Neural progenitor cell (in vitro differentiated cells): ENCODE results near the gene KIAA1217. TPM values are rescaled to one million over a fixed set of nuclear protein-coding genes. Genes with fewer than 3 reads are reported as not detected.

ENCODE experiments used
- DNase-seq: peaks from one replicate; pipeline ENCODE4 v3.0.0-alpha.2; 2016; ENCODE audit warnings: low spot score
- H2AFZ ChIP-seq: fragments of 200-600 bp; sonication (generic); replicated peaks from 2 replicates; pipeline ENCODE4 v1.6.1; 2016; ENCODE audit warnings: antibody characterized with exemption
- H3F3A ChIP-seq: fragments of 200-600 bp; sonication (generic); 2 replicates; pipeline ENCODE4 v1.6.1; 2016; ENCODE audit warnings: antibody characterized with exemption, low read depth
- H3K27ac ChIP-seq: fragments of 200-600 bp; sonication (generic); 2 replicates; pipeline ENCODE4 v1.5.1; 2016; ENCODE audit warnings: mild to moderate bottlenecking
- H3K27me3 ChIP-seq: fragments of 200-600 bp; sonication (generic); 2 replicates; pipeline ENCODE4 v1.6.1; 2016; ENCODE audit warnings: mild to moderate bottlenecking, moderate library complexity
- H3K36me3 ChIP-seq: fragments of 200-600 bp; sonication (generic); 2 replicates; pipeline ENCODE4 v1.5.1; 2016
- H3K4me1 ChIP-seq: fragments of 200-600 bp; sonication (generic); 2 replicates; pipeline ENCODE4 v1.6.1; 2016; ENCODE audit warnings: mixed run types
- H3K4me2 ChIP-seq: fragments of 200-600 bp; sonication (generic); 2 replicates; pipeline ENCODE4 v1.6.1; 2016
- H3K4me3 ChIP-seq: fragments of 200-600 bp; sonication (generic); 2 replicates; pipeline ENCODE4 v1.5.1; 2016
- H3K79me2 ChIP-seq: fragments of 200-600 bp; sonication (generic); 2 replicates; pipeline ENCODE4 v1.6.1; 2016; ENCODE audit warnings: low read depth
- H3K9ac ChIP-seq: fragments of 200-600 bp; sonication (generic); 2 replicates; pipeline ENCODE4 v1.6.1; 2016
- H3K9me3 ChIP-seq: fragments of 200-600 bp; sonication (generic); 2 replicates; pipeline ENCODE4 v1.5.1; 2016; ENCODE audit warnings: low read depth
- H4K20me1 ChIP-seq: fragments of 200-600 bp; sonication (generic); 2 replicates; pipeline ENCODE4 v1.6.1; 2016; ENCODE audit warnings: low read depth
- H3K27ac Mint-ChIP-seq: 3 replicates; pipeline ENCODE4 v1.8.0; 2021; ENCODE audit warnings: mixed read lengths
- H3K27me3 Mint-ChIP-seq: 2 replicates; pipeline ENCODE4 v1.8.0; 2022; ENCODE audit warnings: low read depth, mild to moderate bottlenecking, inconsistent platforms, moderate library complexity, mixed read lengths; ENCODE audit not compliant: insufficient read depth
- H3K36me3 Mint-ChIP-seq: 3 replicates; pipeline ENCODE4 v1.8.0; 2021; ENCODE audit warnings: mixed read lengths
- H3K4me1 Mint-ChIP-seq: 3 replicates; pipeline ENCODE4 v1.8.0; 2021; ENCODE audit warnings: mixed read lengths
- H3K4me3 Mint-ChIP-seq: 3 replicates; pipeline ENCODE4 v1.8.0; 2021; ENCODE audit warnings: mild to moderate bottlenecking, moderate library complexity, mixed read lengths
- H3K9me3 Mint-ChIP-seq: 3 replicates; pipeline ENCODE4 v1.8.0; 2020; ENCODE audit warnings: mixed read lengths
- CTCF ChIP-seq: fragments of 200-600 bp; sonication (generic); IDR thresholded peaks from 2 replicates; pipeline ENCODE4 v1.5.1; 2017; ENCODE audit warnings: antibody characterized with exemption, mild to moderate bottlenecking
- EZH2 ChIP-seq: fragments of 200-600 bp; sonication (generic); IDR thresholded peaks from 2 replicates; pipeline ENCODE4 v1.6.1; 2017; ENCODE audit warnings: antibody characterized with exemption, mild to moderate bottlenecking, moderate library complexity
- EZH2phosphoT487 ChIP-seq: fragments of 200-600 bp; sonication (generic); IDR thresholded peaks from 2 replicates; pipeline ENCODE4 v1.6.1; 2017; ENCODE audit warnings: antibody characterized with exemption
- total RNA-seq: library from RNA; depleted of rRNA; stranded (reverse); fragments of >200 nt; gene quantifications from 2 replicates; pipeline ENCODE4 v1.2.3, GENCODE V29; 2015; ENCODE audit warnings: low replicate concordance

The KIAA1217 gene
- total RNA-seq, 1 donor from 2014 or later = 13.1 TPM

DNA sequence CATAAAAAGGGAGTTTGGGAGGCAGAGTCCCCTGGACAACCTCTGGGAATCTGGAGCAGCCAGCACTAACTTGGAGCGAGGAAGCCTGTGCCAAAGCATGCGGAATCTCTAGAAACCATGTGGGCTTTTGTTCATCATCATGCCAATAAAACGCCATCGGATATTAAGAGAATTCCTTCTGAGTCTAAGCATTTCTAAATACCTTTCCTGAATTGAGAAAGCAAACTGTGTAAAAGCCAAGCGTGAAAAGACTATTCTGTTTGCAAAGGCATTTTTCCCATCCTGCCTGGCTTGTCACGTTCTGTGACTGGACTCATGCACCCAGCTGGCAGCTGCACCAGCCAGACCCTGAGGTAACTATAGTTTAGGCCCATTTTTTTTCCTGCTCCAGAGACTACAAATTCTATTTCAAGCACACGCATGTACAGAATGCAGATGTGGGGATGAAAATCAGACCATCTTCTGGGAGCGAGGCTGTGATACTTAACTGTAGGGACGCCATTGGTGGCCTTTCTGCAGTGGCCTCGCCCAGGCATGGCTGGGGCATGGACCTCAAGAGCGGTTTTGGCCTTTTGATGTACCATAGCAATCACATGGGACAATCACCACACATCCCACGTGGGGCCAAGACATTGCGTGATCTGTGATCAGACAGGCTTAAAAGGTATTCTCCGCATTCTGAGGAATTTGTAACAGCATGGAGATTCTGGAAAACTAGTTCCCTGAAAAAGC lies 218.9 kb downstream of the KIAA1217 start:
- Histone ChIP-seq H3K36me3 (no peaks in the 10 kb centered on the region), H3K4me2 (no peak overlapping the region), H3K4me1 (no peaks in the 10 kb centered on the region), H3K9ac (no peak overlapping the region), H4K20me1 (no peaks in the 10 kb centered on the region), H3K27ac (no peak overlapping the region), H3F3A (no peaks in the 10 kb centered on the region), H2AFZ (no peak overlapping the region), H3K79me2 (no peaks in the 10 kb centered on the region), H3K9me3 (no peaks in the 10 kb centered on the region), H3K4me3 (no peak overlapping the region), H3K27me3 (no peaks in the 10 kb centered on the region)
- H3K9me3 Mint-ChIP-seq = no peaks in the 10 kb centered on the region
- TF ChIP-seq CTCF (no peak), EZH2phosphoT487 (no peak)
- no peak overlapping the region for H3K4me3 Mint-ChIP-seq
- no peaks in the 10 kb centered on the region for H3K27me3 Mint-ChIP-seq
- no peak overlapping the region for H3K27ac Mint-ChIP-seq
- DNase-seq = no peak
- H3K4me1 Mint-ChIP-seq = no peaks in the 10 kb centered on the region
- H3K36me3 Mint-ChIP-seq = no peaks in the 10 kb centered on the region

GRCh38 chr10:24428410-24428782 lies 219.5 kb downstream of the KIAA1217 start:
- Histone ChIP-seq H4K20me1 (no peaks in the 10 kb centered on the region), H3K27ac (no peak overlapping the region), H3K4me1 (no peaks in the 10 kb centered on the region), H3K27me3 (no peaks in the 10 kb centered on the region), H3K4me2 (no peak overlapping the region), H3K79me2 (no peaks in the 10 kb centered on the region), H3K9ac (no peak overlapping the region), H3K9me3 (no peaks in the 10 kb centered on the region), H3K4me3 (no peak overlapping the region), H3K36me3 (no peaks in the 10 kb centered on the region), H2AFZ (no peak overlapping the region), H3F3A (no peaks in the 10 kb centered on the region)
- H3K27ac Mint-ChIP-seq = no peak overlapping the region
- no peak for DNase-seq
- TF ChIP-seq CTCF (no peak), EZH2phosphoT487 (no peak), EZH2 (no peak)
- H3K36me3 Mint-ChIP-seq = peaks cover under 1% of the 10 kb centered on the region
- no peaks in the 10 kb centered on the region for H3K9me3 Mint-ChIP-seq
- no peak overlapping the region for H3K4me3 Mint-ChIP-seq
- H3K4me1 Mint-ChIP-seq = no peaks in the 10 kb centered on the region
- H3K27me3 Mint-ChIP-seq = no peaks in the 10 kb centered on the region

- no peak overlapping the region for H2AFZ ChIP-seq
- TF ChIP-seq EZH2phosphoT487 (no peak), CTCF (no peak), EZH2 (no peak)
- H3F3A ChIP-seq = no peaks in the 10 kb centered on the region
- H3K9me3 Mint-ChIP-seq = no peaks in the 10 kb centered on the region
- H3K9ac ChIP-seq = no peak overlapping the region
- no peak overlapping the region for H3K4me2 ChIP-seq
- H3K4me1 Mint-ChIP-seq = no peaks in the 10 kb centered on the region
- no peaks in the 10 kb centered on the region for H3K27me3 Mint-ChIP-seq
- no peaks in the 10 kb centered on the region for H3K79me2 ChIP-seq
- H4K20me1 ChIP-seq = no peaks in the 10 kb centered on the region
- H3K27ac Mint-ChIP-seq = no peak overlapping the region
- H3K4me3 Mint-ChIP-seq = no peak overlapping the region
- H3K27me3 ChIP-seq = no peaks in the 10 kb centered on the region
- H3K4me1 ChIP-seq = no peaks in the 10 kb centered on the region
- peaks cover 14% of the 10 kb centered on the region for H3K36me3 Mint-ChIP-seq
- no peak overlapping the region for H3K4me3 ChIP-seq
- no peaks in the 10 kb centered on the region for H3K36me3 ChIP-seq
- no peaks in the 10 kb centered on the region for H3K9me3 ChIP-seq
- H3K27ac ChIP-seq = no peak overlapping the region
- DNase-seq = no peak
Observed at GRCh38 chr10:24430591-24430990, 221.7 kb downstream of the KIAA1217 start.
